Activated T-helper 1 cell treated with anti-CD3 and anti-CD28 coated beads, Interleukin-12 subunit alpha, Interleukin-12 subunit beta, Interleukin-2, Interleukin-4 antibody, amounts not matched to agents 30 ng/mL and 10 ng/mL and 1 ng/mL, durations not matched to agents 14 hours and 24 hours and 36 hours (primary cell): ENCODE measurements around the gene PARP8. TPM values are rescaled to one million over a fixed set of nuclear protein-coding genes. Genes with fewer than 3 reads are reported as not detected.
"Not testable (repeated sequence)": the region's sequence is repeated elsewhere in the genome, so short reads cannot be mapped to it uniquely, and the experiment has no call there.

Experiments
- DNase-seq: peaks from one replicate; pipeline ENCODE4 v3.0.0; 2021; ENCODE audit warnings: low spot score
- H3K27ac Mint-ChIP-seq: one replicate; pipeline ENCODE4 v1.8.0; 2021; ENCODE audit warnings: mild to moderate bottlenecking, mixed read lengths
- H3K27me3 Mint-ChIP-seq: one replicate; pipeline ENCODE4 v1.8.0; 2022; ENCODE audit warnings: mild to moderate bottlenecking, moderate library complexity, mixed read lengths; ENCODE audit not compliant: insufficient read depth
- H3K36me3 Mint-ChIP-seq: one replicate; pipeline ENCODE4 v1.8.0; 2021; ENCODE audit warnings: low read depth, mixed read lengths
- H3K4me1 Mint-ChIP-seq: one replicate; pipeline ENCODE4 v1.8.0; 2021; ENCODE audit warnings: low read depth, mixed read lengths
- H3K4me3 Mint-ChIP-seq: one replicate; pipeline ENCODE4 v1.8.0; 2021; ENCODE audit warnings: mild to moderate bottlenecking, moderate library complexity, mixed read lengths
- H3K9me3 Mint-ChIP-seq: one replicate; pipeline ENCODE4 v1.8.0; 2021; ENCODE audit warnings: mixed read lengths
- intact Hi-C: fragments of 100-400 bp; cut with micrococcal nuclease; formaldehyde crosslinking; loops from one replicate; pipeline ENCODE4 v1.15.1; 2024
- total RNA-seq: library from RNA; stranded (reverse); gene quantifications from 2 replicates; pipeline ENCODE4 v1.2.3, GENCODE V29; 2022

PARP8 gene, protein sequence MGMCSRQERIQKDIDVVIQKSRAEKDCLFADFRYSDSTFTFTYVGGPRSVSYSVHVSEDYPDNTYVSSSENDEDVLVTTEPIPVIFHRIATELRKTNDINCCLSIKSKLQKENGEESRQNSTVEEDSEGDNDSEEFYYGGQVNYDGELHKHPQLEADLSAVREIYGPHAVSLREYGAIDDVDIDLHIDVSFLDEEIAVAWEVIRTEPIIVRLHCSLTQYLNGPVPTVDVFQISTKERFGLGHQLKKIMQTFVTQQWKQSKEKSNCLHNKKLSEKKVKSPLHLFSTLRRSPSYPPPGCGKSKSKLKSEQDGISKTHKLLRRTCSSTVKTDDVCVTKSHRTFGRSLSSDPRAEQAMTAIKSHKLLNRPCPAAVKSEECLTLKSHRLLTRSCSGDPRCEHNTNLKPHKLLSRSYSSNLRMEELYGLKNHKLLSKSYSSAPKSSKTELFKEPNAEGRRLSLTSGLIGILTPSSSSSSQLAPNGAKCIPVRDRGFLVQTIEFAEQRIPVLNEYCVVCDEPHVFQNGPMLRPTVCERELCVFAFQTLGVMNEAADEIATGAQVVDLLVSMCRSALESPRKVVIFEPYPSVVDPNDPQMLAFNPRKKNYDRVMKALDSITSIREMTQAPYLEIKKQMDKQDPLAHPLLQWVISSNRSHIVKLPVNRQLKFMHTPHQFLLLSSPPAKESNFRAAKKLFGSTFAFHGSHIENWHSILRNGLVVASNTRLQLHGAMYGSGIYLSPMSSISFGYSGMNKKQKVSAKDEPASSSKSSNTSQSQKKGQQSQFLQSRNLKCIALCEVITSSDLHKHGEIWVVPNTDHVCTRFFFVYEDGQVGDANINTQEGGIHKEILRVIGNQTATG
- total RNA-seq, result 22.9 and 23.0 TPM in 2 replicates

DNA sequence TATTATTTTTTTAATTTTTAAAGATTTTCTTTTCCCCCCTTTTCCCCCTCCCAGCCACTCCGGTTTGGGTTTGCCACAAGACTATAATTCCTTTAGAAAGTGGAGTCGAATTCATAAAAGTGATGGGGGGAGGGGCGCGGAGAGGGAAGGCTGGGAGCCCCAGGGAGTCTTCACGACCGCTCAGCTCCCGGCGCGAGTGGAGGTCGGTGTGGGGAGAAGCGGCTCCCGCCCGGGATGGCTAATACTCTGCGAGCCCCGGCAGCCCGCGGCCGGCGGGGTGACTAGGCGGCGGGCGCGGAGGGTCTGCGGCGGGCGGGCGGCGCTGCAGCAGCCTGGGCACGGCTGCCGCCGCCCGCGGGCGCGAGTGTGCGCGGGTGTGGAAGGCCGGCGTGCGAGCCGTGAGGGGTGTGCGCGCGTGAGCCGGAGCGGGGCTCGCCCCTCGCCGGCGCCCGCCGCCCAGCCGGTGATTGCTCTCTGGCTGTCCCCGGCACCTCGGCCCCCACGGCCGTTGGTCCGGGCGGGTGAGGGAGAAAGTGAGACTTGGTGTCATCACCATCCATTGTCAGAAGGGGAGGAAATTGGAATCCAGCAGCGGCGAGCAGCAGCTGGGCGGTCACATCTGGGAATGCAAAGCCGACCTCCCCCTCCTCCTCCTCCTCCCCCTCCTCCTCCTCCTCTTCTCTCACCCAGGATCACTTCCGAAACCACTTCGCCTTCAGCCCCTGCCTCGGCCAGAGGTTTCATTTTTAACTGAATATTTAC lies at the start of gene PARP8:
Gene PARP8, plus strand, starts transcription at position 377 of the 762 bp plus-strand sequence. CDS start 459 bp downstream, outside the sequence.
- peaks cover 14% of the 10 kb centered on the region for H3K36me3 Mint-ChIP-seq
- H3K27ac Mint-ChIP-seq, result peak within 1 kb of the TSS; percentile 99
- peaks cover 47% of the 10 kb centered on the region for H3K4me1 Mint-ChIP-seq
- no peaks in the 10 kb centered on the region for H3K9me3 Mint-ChIP-seq
- intact Hi-C loops, result loop anchor here (1.0 to 2.0 kb wide), 3 partner anchors 102 to 226 kb away; partner anchors contain the start of gene EMB
- no peaks in the 10 kb centered on the region for H3K27me3 Mint-ChIP-seq
- DNase-seq, result peak; percentile 36
- H3K4me3 Mint-ChIP-seq, result peak within 1 kb of the TSS; percentile 97

DNA sequence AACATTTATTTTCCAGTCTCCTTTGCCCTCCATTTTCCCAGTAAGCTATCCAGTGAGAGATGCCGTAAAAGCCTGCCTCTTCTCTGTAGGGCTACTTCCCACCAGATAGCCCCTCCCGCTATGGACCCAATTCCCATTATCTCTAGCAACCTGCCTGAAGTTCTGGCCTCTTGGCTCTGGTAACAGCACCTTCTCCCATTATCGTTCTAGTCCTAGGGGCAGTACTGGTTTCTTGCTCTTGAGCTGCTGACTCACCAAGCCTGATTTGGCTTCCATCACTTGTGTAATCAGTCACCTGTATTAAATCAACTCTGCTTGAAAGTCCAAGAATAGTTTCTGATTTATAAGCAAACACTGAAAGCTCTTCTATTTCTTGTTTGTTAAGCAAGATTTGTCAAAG lies 42.8 kb upstream of the PARP8 start:
- Mint-ChIP-seq H3K27ac (no peak overlapping the region), H3K27me3 (no peaks in the 10 kb centered on the region), H3K4me1 (no peaks in the 10 kb centered on the region), H3K36me3 (no peaks in the 10 kb centered on the region), H3K9me3 (peaks cover 10% of the 10 kb centered on the region), H3K4me3 (no peak overlapping the region)
- intact Hi-C loops, result no loop called here
- no peak for DNase-seq

DNA sequence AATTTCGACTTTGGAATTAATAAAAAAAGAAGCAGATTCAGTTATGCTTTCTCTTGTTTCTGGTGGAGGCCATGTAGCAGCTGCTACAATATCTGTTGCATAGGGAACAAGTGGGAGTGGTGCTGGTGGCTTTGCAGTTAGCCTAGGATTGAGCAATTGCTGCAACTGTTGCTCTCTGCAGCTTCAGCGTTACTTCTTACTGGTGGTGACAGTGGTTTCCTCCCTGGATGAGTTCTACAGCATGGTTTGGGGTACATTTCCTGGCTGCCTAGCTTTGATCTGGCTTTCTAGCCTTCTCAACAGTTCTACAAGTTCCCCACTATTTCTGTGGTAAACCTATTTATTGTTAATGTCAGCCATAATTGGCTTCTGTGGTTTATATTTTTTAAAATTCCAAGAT lies 31.6 kb upstream of the PARP8 start:
- H3K4me1 Mint-ChIP-seq, result peaks cover 62% of the 10 kb centered on the region
- H3K27ac Mint-ChIP-seq, result peak overlapping the region; percentile 12
- intact Hi-C loops, result loop anchor here (5.0 kb wide), 1 partner anchor 43 kb away; no protein-coding TSS in a partner anchor

DNA sequence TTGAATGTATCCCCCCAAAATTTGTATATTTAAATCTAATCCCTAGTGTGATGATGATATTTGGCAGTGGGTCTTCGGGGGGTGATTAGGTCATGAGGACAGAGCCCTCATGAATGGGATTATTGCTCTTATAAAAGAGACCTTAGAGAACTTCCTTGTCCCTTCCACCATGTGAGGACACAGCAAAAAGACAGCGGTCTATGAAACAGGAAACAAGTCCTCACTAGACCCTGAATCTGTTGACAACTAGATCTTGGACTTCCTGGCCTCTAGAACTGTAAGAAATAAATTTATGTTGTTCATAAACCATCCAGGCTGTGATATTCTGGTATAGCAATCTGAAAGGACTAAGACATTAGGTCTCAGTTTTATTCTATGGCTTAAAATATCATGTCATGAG lies 28.9 kb upstream of the PARP8 start:
- peaks cover 15% of the 10 kb centered on the region for H3K9me3 Mint-ChIP-seq
- peak overlapping the region; percentile 17 for H3K4me3 Mint-ChIP-seq
- not testable (repeated sequence) for H3K27ac Mint-ChIP-seq, DNase-seq, H3K27me3 Mint-ChIP-seq
- peaks cover 64% of the 10 kb centered on the region for H3K4me1 Mint-ChIP-seq
- intact Hi-C loops, result loop anchor here (5.0 kb wide), 1 partner anchor 45 kb away; no protein-coding TSS in a partner anchor
- peaks cover 12% of the 10 kb centered on the region for H3K36me3 Mint-ChIP-seq

More for the DNA sequence above, 31.6 kb upstream of the PARP8 start:
- Mint-ChIP-seq H3K36me3 (peaks cover 17% of the 10 kb centered on the region), H3K9me3 (peaks cover 22% of the 10 kb centered on the region), H3K4me3 (peak overlapping the region; percentile 23)
- not testable (repeated sequence) for H3K27me3 Mint-ChIP-seq
- peak; percentile 54 for DNase-seq

DNA sequence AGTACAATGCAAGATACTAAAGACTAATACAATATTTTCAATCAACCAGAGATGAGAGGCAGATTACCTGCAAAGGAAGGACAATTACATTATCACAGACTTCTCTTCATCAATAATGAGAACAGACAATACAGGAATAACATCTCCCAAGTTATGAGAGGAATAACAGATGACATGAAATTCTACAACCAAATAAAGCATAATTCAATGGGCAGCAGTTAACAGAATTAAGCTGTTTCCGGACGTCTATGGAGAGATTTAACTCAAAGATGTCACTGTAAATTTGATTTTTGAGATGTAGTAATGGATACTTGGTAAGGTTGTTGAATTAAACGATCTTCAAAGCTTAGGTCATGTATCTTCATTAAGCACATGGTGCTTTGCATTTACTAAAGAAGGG lies 19.8 kb upstream of the PARP8 start:
- Mint-ChIP-seq H3K36me3 (no peaks in the 10 kb centered on the region), H3K9me3 (no peaks in the 10 kb centered on the region), H3K27ac (no peak overlapping the region), H3K27me3 (no peaks in the 10 kb centered on the region), H3K4me1 (peaks cover 13% of the 10 kb centered on the region), H3K4me3 (no peak overlapping the region)
- intact Hi-C loops, result no loop called here
- no peak for DNase-seq

DNA sequence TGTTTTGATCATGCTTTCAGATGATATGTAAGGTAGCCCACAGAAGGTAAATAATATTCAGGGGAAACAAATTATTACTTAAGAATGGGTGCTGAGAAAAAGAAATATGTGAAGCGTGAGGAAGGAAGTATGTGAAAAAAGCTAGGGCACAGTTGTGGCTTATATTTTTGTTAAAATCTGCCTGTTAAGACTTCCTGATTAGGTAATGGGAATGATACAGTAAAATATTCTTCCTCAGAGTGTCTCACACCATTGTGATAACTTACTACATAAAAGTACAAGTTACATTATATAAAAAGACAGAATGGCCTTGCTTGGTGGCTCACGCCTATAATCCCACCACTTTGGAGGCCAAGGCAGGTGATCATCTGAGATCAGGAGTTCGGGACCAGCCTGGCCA lies 18.7 kb upstream of the PARP8 start:
- intact Hi-C loops, result no loop called here

DNA sequence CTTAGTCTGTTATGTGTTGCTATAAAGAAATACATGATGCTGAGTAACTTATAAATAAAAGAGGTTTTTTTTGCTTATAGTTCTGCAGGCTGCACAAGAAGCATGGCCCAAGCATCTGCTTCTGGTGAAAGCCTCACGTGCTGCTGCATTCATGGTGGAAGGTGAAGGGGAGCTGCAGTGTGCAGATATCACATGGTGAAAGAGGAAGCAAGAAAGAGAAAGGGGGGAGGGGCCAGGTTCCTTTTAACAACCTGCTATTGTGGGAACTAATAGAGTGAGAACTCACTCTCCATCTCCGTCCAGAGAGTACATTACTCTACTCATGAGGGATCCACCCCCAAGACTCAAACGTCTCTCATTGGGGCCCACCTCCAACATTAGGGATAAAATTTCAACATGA lies 12.5 kb upstream of the PARP8 start:
- Mint-ChIP-seq H3K36me3 (peaks cover 4% of the 10 kb centered on the region), H3K9me3 (no peaks in the 10 kb centered on the region), H3K27ac (no peak overlapping the region), H3K4me3 (no peak overlapping the region), H3K4me1 (no peaks in the 10 kb centered on the region), H3K27me3 (peaks cover 4% of the 10 kb centered on the region)
- DNase-seq, result no peak
- intact Hi-C loops, result no loop called here

More for the DNA sequence above, 18.7 kb upstream of the PARP8 start:
- no peak overlapping the region for H3K4me3 Mint-ChIP-seq
- H3K27me3 Mint-ChIP-seq, result no peaks in the 10 kb centered on the region
- no peaks in the 10 kb centered on the region for H3K9me3 Mint-ChIP-seq
- no peaks in the 10 kb centered on the region for H3K36me3 Mint-ChIP-seq
- DNase-seq, result no peak
- no peak overlapping the region for H3K27ac Mint-ChIP-seq
- peaks cover 5% of the 10 kb centered on the region for H3K4me1 Mint-ChIP-seq

DNA sequence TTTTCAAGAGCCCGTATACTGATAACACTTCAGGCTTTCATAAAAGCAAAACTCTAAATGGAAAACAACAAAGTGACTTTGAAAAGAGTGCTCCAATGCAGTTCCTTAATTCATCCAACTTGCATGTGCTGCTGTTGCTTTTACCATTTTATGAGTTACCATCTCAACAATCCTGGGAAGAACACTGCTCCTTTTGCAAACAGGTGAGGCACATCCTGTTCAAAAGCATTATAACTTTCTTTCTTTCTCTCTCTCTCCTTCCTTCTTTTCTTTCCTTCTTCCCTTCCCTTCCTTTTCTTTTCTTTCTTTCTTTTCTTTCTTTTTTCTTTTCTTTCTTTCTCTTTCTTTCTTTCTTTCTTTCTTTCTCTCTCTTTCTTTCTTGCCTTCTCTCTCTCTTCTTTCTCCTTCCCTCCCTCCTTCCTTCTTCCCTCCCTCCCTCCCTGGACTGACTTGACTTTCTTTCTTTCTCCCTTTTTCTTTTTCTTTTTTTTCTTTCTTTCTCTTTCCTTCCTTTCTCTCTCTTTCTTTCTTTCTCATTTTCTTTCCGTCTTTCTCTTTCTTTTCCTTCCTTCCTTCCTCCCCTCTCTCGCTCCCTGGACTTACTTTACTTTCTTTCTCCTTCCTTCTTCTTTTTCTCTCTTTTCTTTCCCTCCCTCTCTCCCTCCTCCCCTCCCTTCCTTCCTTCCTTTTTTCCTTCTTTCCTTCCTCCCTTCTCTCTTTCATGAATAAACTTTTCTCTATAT lies 11.2 kb upstream of the PARP8 start:
- H3K9me3 Mint-ChIP-seq, result peaks cover 1% of the 10 kb centered on the region
- intact Hi-C loops, result no loop called here
- H3K27me3 Mint-ChIP-seq, result peaks cover 4% of the 10 kb centered on the region

DNA sequence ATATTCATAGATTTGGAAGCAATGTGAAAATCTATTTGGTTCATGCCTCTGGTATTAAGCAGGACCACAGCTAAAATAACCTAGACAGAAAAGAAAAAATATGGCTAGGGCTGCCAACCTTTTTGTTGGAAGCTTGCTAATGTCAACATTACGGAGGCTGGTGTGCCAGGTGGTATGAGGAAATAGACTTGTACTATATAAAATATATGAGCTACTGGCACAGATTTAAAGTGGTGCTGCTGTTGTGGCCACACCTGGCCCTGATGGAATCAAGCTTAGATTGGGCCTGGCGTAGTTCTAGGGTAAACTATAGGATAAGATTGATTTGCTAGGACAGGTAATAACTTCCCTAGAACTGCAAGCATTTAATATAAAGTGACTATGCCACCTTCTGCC lies 10.6 kb upstream of the PARP8 start:
- DNase-seq, result no peak
- Mint-ChIP-seq H3K27me3 (peaks cover 4% of the 10 kb centered on the region), H3K4me1 (no peaks in the 10 kb centered on the region), H3K9me3 (peaks cover 3% of the 10 kb centered on the region), H3K27ac (no peak overlapping the region), H3K4me3 (no peak overlapping the region), H3K36me3 (peaks cover 6% of the 10 kb centered on the region)
- intact Hi-C loops, result no loop called here

More for the DNA sequence above, 11.2 kb upstream of the PARP8 start:
- Mint-ChIP-seq H3K36me3 (peaks cover 4% of the 10 kb centered on the region), H3K27ac (no peak overlapping the region), H3K4me1 (no peaks in the 10 kb centered on the region), H3K4me3 (no peak overlapping the region)
- DNase-seq, result no peak

DNA sequence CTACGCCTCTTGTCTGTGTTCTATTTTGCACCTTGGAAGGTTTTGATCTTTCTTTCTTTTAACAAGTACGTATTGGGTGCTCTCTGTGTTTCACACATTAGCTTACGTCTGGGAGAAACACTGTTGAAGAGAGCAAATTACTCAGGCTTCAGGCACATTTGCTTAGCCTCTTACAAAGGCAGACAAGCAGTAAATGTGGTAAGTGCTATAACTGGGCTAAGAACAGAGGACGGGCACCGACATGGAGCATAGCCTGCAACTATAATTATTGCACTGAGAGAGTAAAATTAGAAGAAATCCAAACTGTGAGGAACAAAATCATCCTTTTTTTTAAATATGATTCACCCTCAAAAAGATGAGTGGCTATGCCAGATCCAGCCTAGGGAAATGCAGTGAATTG lies 9.4 kb upstream of the PARP8 start:
- peaks cover 4% of the 10 kb centered on the region for H3K27me3 Mint-ChIP-seq
- no peak overlapping the region for H3K4me3 Mint-ChIP-seq
- no peak for DNase-seq
- H3K36me3 Mint-ChIP-seq, result peaks cover 6% of the 10 kb centered on the region
- intact Hi-C loops, result no loop called here
- H3K9me3 Mint-ChIP-seq, result peaks cover 3% of the 10 kb centered on the region
- H3K4me1 Mint-ChIP-seq, result no peaks in the 10 kb centered on the region
- no peak overlapping the region for H3K27ac Mint-ChIP-seq

DNA sequence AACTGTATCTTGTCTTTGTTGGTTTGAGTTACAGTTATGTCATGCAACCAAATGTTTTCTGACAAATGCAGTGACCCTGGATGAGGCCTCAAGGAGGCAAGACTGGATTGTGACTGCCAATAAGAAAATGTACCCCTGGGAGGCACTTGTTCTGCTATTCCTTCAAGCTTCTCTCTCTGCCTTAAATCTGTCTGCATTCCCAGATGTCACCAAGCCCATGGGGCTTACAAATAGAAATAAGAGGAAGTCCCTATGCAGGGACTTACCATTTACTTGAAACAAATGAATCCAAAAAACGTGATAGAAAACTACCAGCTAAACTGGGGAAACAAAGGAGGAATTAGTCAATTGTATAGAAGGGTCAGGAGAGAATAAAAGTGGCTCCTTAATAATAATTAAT lies 8.2 kb upstream of the PARP8 start:
- no peak for DNase-seq
- intact Hi-C loops, result no loop called here
- Mint-ChIP-seq H3K36me3 (peaks cover 6% of the 10 kb centered on the region), H3K4me1 (no peaks in the 10 kb centered on the region), H3K27me3 (peaks cover 4% of the 10 kb centered on the region), H3K4me3 (no peak overlapping the region), H3K27ac (no peak overlapping the region), H3K9me3 (peaks cover 3% of the 10 kb centered on the region)

DNA sequence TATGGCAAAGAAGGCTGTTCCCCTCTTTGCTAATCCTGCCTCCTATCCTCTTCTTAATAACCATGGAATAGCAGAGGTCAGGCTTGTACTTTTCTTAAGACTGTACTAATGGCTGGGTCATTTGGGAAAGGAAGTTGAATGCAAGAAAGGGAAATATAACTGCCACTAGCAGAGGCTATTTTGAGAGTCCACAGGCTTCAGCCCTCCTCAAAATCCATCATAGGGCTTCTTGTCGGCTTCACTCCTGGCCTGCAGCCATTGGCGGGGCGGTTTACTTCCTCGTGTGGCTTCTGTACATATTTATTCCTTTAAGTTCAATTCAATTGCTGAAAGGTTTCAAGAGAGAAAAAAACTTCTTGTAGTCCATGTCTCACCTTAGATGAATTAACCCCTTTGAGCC lies 2.8 kb upstream of the PARP8 start:
- Mint-ChIP-seq H3K4me1 (peaks cover 21% of the 10 kb centered on the region), H3K27me3 (no peaks in the 10 kb centered on the region), H3K36me3 (peaks cover 5% of the 10 kb centered on the region), H3K4me3 (no peak overlapping the region), H3K9me3 (peaks cover 3% of the 10 kb centered on the region), H3K27ac (no peak overlapping the region)
- intact Hi-C loops, result no loop called here
- no peak for DNase-seq
